Ectodermal cell (in vitro differentiated cells): Measurements from ENCODE around the gene NR2F6.

ENCODE experiments used
- H3K27ac ChIP-seq: 2 replicates; pipeline ENCODE4 v1.7.0; 2013; ENCODE audit warnings: mild to moderate bottlenecking, low read depth, low read length; ENCODE audit not compliant: insufficient read depth, poor library complexity, severe bottlenecking
- H3K27me3 ChIP-seq: 2 replicates; pipeline ENCODE4 v1.7.0; 2013; ENCODE audit warnings: mild to moderate bottlenecking, low read length; ENCODE audit not compliant: insufficient read depth, control insufficient read depth, poor library complexity, severe bottlenecking
- H3K36me3 ChIP-seq: one replicate; pipeline ENCODE4 v1.7.0; 2013; ENCODE audit warnings: low read length; ENCODE audit not compliant: control insufficient read depth, insufficient read depth
- H3K4me1 ChIP-seq: one replicate; pipeline ENCODE4 v1.7.0; 2013; ENCODE audit warnings: low read length; ENCODE audit not compliant: control insufficient read depth, insufficient read depth
- H3K4me3 ChIP-seq: 2 replicates; pipeline ENCODE4 v1.7.0; 2013; ENCODE audit warnings: low read depth, low read length, control low read depth; ENCODE audit not compliant: insufficient read depth
- H3K9me3 ChIP-seq: 2 replicates; pipeline ENCODE4 v1.7.0; 2013; ENCODE audit warnings: mild to moderate bottlenecking, low read length, moderate library complexity; ENCODE audit not compliant: control insufficient read depth
- WGBS, 2 experiments: methylation state at CpG; one replicate each; pipeline ENCODE4 v1.1.7; 2013; ENCODE audit warnings: missing lambda C conversion rate in 2 of 2; 5-methylcytosine and 5-hydroxymethylcytosine counted together

The NR2F6 gene

GRCh38 chr19:17237747-17238706 lies 7.7 kb downstream of the NR2F6 start:
- Histone ChIP-seq H3K27me3 (no peaks in the 10 kb centered on the region), H3K36me3 (peaks cover 9% of the 10 kb centered on the region), H3K27ac (no peak overlapping the region), H3K4me3 (no peak overlapping the region), H3K9me3 (no peaks in the 10 kb centered on the region), H3K4me1 (peaks cover 12% of the 10 kb centered on the region)
- 95 to 96% methylated on average over 13 of the region's 13 CpGs for WGBS, 2 experiments

DNA sequence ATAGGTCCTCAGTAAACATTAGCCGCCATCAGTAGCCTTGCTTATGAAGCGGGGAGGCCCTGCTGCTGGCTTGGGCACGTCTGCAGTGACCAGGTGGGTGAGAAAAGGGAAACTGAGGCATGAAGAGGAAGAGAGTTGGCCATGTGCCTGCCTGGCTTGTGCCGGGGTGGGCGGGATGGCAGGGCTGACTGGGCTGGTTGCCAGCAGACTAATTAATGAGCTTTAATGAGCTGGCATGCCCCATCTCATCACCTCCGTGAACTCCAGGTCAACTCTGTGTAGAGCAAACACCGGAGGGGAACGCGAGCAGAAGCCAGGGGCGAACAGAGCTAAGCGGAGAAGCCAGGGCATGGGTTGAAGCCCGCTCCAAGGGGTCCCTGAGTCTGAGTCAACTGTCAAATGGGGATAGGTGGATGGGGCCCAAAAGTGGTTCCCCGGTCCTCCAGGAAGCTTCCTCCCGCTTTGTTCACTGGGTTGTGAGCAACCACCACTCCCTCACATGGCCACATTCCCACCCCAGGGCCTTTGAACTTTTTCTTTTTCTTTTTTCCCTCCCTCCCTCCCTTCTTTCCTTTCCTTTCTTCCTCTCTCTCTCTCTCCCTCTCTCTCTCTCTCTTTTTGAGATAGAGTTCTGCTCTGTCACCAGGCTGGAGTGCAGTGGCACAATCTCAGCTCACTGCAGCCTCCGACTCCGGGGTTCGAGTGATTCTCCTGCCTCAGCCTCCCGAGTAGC lies 8.7 kb downstream of the NR2F6 start:
- H3K27me3 ChIP-seq = no peaks in the 10 kb centered on the region

GRCh38 chr19:17235971-17236777 lies 9.5 kb downstream of the NR2F6 start:
- H3K36me3 ChIP-seq = peaks cover 22% of the 10 kb centered on the region
- 7 to 9% methylated on average over 16 to 18 of the region's 27 CpGs for WGBS, 2 experiments
- H3K27me3 ChIP-seq = no peaks in the 10 kb centered on the region
- peak overlapping the region; percentile 77 for H3K27ac ChIP-seq
- peak overlapping the region; percentile 66 for H3K4me3 ChIP-seq
- H3K4me1 ChIP-seq = peaks cover 12% of the 10 kb centered on the region
- no peaks in the 10 kb centered on the region for H3K9me3 ChIP-seq

More for the DNA sequence above, 8.7 kb downstream of the NR2F6 start:
- no peaks in the 10 kb centered on the region for H3K9me3 ChIP-seq
- 92% methylated on average over 18 of the region's 18 CpGs for WGBS, 2 experiments
- H3K27ac ChIP-seq = no peak overlapping the region
- no peak overlapping the region for H3K4me3 ChIP-seq
- peaks cover 17% of the 10 kb centered on the region for H3K36me3 ChIP-seq
- H3K4me1 ChIP-seq = peaks cover 12% of the 10 kb centered on the region

- H3K4me1 ChIP-seq = peaks cover 6% of the 10 kb centered on the region
- 1% methylated on average over 80 of the region's 80 CpGs for WGBS, 2 experiments
- H3K36me3 ChIP-seq = peaks cover 22% of the 10 kb centered on the region
- no peaks in the 10 kb centered on the region for H3K9me3 ChIP-seq
- no peaks in the 10 kb centered on the region for H3K27me3 ChIP-seq
- H3K4me3 ChIP-seq = peak overlapping the region; percentile 66
- peak overlapping the region; percentile 77 for H3K27ac ChIP-seq
These were observed 10.3 kb downstream of the NR2F6 start for GRCh38 chr19:17235300-17235970.

DNA sequence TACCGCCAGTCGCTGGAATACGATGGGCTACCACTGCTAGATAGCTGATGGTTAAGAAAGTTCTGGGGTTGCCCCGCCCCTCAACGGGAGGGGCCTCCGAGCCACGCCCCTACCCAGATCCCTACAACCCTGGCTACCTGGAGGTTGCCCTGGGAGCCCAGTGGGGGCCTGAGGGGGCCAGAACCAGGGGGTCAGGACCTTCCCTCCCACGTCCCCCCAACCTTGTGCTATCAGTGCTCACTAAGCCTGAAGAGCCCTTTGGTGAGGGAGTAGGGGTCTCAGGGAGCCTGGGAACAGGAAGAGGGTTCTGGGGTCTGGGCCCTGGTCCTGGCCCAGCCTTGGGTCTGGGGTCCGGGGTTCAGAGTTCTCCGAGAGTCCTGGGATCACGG lies 10.8 kb downstream of the NR2F6 start:
- peak overlapping the region; percentile 77 for H3K27ac ChIP-seq

GRCh38 chr19:17232258-17232657 lies 13.5 kb downstream of the NR2F6 start:
- Histone ChIP-seq H3K27ac (no peak overlapping the region), H3K4me1 (no peaks in the 10 kb centered on the region), H3K4me3 (no peak overlapping the region), H3K27me3 (no peaks in the 10 kb centered on the region), H3K36me3 (peaks cover 13% of the 10 kb centered on the region), H3K9me3 (no peaks in the 10 kb centered on the region)
- WGBS, 2 experiments = 96 to 97% methylated on average over 25 of the region's 25 CpGs

More for the DNA sequence above, 10.8 kb downstream of the NR2F6 start:
- Histone ChIP-seq H3K4me3 (peak overlapping the region; percentile 66), H3K9me3 (no peaks in the 10 kb centered on the region), H3K36me3 (peaks cover 22% of the 10 kb centered on the region), H3K27me3 (no peaks in the 10 kb centered on the region), H3K4me1 (peaks cover under 1% of the 10 kb centered on the region)
- 11 to 14% methylated on average over 11 of the region's 11 CpGs for WGBS, 2 experiments

- H3K27ac ChIP-seq = no peak overlapping the region
- peaks cover 13% of the 10 kb centered on the region for H3K36me3 ChIP-seq
- 90 to 92% methylated on average over 3 of the region's 3 CpGs for WGBS, 2 experiments
- H3K4me1 ChIP-seq = no peaks in the 10 kb centered on the region
- H3K9me3 ChIP-seq = no peaks in the 10 kb centered on the region
- no peak overlapping the region for H3K4me3 ChIP-seq
- H3K27me3 ChIP-seq = no peaks in the 10 kb centered on the region
These were observed 15.8 kb downstream of the NR2F6 start for GRCh38 chr19:17229890-17230289.

DNA sequence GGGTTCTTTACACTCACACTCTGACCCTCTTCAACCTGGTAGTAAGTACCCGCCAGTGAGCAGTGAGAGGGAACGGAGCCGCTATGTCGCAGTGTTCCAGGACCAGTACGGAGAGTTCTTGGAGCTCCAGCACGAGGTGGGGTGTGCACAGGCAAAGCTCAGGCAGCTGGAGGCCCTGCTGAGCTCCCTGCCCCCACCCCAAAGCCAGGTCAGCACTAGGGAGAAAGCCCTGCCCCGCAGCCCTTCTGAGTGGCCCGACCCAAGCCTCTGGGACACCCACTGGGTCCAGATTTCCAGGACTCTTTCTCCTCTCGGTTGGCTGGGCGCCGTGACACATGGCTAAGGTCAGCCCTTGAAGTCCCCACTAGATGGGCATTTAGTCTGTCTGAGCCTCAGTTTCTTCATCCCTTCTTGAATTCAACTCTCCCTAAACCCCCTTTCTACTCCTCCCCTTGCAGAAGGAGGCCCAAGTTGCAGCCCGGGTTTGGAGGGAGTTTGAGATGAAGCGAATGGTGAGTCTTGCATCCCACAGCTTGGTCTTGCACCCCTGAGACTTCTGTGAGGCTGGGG lies 17.8 kb downstream of the NR2F6 start:
- WGBS, 2 experiments = 66 to 67% methylated on average over 13 of the region's 13 CpGs
- H3K9me3 ChIP-seq = no peaks in the 10 kb centered on the region
- H3K27me3 ChIP-seq = no peaks in the 10 kb centered on the region
- no peak overlapping the region for H3K27ac ChIP-seq
- no peak overlapping the region for H3K4me3 ChIP-seq
- H3K36me3 ChIP-seq = peaks cover 13% of the 10 kb centered on the region
- no peaks in the 10 kb centered on the region for H3K4me1 ChIP-seq
